HL-60 (cell line): ENCODE results near the gene AGTRAP.

Experiments
- DNase-seq, 2 experiments: peaks; one replicate each; pipeline ENCODE4 v3.0.0-alpha.2; 2010 to 2020; ENCODE audit warnings: low read depth in 1 of 2, low spot score in 1 of 2
- H3K27ac ChIP-seq: fragments of 250-450 bp; sonication (Bioruptor Pico); replicated peaks from 2 replicates; pipeline ENCODE4 v1.5.1; 2020; ENCODE audit warnings: mild to moderate bottlenecking, moderate library complexity
- H3K27me3 ChIP-seq: fragments of 250-450 bp; sonication (Bioruptor Pico); 2 replicates; pipeline ENCODE4 v1.5.1; 2021; ENCODE audit warnings: mild to moderate bottlenecking, moderate library complexity; ENCODE audit not compliant: insufficient read depth, poor library complexity, severe bottlenecking
- H3K4me3 ChIP-seq: replicated peaks from 2 replicates; pipeline ENCODE4 v1.5.1; 2011; ENCODE audit warnings: mild to moderate bottlenecking, control low read depth, low read length; ENCODE audit not compliant: insufficient read depth
- GABPA ChIP-seq: IDR thresholded peaks from 2 replicates; pipeline ENCODE4 v1.6.1; 2012; ENCODE audit warnings: low read depth
- POLR2AphosphoS5 ChIP-seq: IDR thresholded peaks from 2 replicates; pipeline ENCODE4 v1.6.1; 2012; ENCODE audit warnings: low read depth
- SPI1 ChIP-seq: IDR thresholded peaks from 2 replicates; pipeline ENCODE4 v1.6.1; 2012; ENCODE audit warnings: low read depth, mild to moderate bottlenecking, borderline replicate concordance
- TF ChIP-seq, protein P1 (sequence below): IDR thresholded peaks from one replicate; pipeline ENCODE4 v1.5.1; 2011; ENCODE audit warnings: low read length, control low read depth, inconsistent platforms; ENCODE audit not compliant: insufficient read depth
- TF ChIP-seq, protein P2 (sequence below): IDR thresholded peaks from 2 replicates; pipeline ENCODE4 v1.6.1; 2012; ENCODE audit warnings: low read depth; ENCODE audit not compliant: insufficient replicate concordance

AGTRAP gene

GRCh38 chr1:11784993-11785769 is 49.2 kb downstream of the AGTRAP start:
- peak in 1 of 2 experiments; percentile 40 for DNase-seq
- TF ChIP-seq, protein P1, sequence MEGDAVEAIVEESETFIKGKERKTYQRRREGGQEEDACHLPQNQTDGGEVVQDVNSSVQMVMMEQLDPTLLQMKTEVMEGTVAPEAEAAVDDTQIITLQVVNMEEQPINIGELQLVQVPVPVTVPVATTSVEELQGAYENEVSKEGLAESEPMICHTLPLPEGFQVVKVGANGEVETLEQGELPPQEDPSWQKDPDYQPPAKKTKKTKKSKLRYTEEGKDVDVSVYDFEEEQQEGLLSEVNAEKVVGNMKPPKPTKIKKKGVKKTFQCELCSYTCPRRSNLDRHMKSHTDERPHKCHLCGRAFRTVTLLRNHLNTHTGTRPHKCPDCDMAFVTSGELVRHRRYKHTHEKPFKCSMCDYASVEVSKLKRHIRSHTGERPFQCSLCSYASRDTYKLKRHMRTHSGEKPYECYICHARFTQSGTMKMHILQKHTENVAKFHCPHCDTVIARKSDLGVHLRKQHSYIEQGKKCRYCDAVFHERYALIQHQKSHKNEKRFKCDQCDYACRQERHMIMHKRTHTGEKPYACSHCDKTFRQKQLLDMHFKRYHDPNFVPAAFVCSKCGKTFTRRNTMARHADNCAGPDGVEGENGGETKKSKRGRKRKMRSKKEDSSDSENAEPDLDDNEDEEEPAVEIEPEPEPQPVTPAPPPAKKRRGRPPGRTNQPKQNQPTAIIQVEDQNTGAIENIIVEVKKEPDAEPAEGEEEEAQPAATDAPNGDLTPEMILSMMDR: peak; percentile 54
- no peak for TF ChIP-seq SPI1
- TF ChIP-seq GABPA: no peak
- TF ChIP-seq, protein P2, sequence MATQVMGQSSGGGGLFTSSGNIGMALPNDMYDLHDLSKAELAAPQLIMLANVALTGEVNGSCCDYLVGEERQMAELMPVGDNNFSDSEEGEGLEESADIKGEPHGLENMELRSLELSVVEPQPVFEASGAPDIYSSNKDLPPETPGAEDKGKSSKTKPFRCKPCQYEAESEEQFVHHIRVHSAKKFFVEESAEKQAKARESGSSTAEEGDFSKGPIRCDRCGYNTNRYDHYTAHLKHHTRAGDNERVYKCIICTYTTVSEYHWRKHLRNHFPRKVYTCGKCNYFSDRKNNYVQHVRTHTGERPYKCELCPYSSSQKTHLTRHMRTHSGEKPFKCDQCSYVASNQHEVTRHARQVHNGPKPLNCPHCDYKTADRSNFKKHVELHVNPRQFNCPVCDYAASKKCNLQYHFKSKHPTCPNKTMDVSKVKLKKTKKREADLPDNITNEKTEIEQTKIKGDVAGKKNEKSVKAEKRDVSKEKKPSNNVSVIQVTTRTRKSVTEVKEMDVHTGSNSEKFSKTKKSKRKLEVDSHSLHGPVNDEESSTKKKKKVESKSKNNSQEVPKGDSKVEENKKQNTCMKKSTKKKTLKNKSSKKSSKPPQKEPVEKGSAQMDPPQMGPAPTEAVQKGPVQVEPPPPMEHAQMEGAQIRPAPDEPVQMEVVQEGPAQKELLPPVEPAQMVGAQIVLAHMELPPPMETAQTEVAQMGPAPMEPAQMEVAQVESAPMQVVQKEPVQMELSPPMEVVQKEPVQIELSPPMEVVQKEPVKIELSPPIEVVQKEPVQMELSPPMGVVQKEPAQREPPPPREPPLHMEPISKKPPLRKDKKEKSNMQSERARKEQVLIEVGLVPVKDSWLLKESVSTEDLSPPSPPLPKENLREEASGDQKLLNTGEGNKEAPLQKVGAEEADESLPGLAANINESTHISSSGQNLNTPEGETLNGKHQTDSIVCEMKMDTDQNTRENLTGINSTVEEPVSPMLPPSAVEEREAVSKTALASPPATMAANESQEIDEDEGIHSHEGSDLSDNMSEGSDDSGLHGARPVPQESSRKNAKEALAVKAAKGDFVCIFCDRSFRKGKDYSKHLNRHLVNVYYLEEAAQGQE: no peak
- no peak overlapping the region for H3K4me3 ChIP-seq
- H3K27me3 ChIP-seq: no peaks in the 10 kb centered on the region
- no peak overlapping the region for H3K27ac ChIP-seq

DNA sequence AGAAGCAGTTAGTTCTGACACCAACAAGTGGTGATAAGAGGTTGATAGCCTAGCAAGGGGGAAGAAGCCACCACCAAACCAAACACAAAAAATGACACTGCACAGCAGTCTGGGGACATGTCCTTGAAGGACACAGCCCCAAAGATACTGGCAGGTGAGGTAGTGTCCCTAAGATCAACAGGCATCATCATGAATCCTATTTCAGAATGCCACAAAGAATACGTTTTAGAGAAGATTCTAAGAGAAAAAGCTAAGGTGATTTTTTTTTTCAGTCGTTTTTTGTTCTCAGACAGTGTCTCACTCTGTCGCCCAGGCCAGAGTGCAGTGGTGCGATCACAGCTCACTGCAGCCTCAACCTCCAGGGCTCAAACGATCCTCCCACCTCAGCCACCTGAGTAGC is 50.2 kb downstream of the AGTRAP start:
- Histone ChIP-seq H3K27me3 (no peaks in the 10 kb centered on the region), H3K27ac (no peak overlapping the region), H3K4me3 (no peak overlapping the region)
- no peak for DNase-seq
- TF ChIP-seq POLR2AphosphoS5: no peak
- no peak for TF ChIP-seq GABPA
- TF ChIP-seq, protein P1: no peak
- TF ChIP-seq, protein P2: no peak
- no peak for TF ChIP-seq SPI1

GRCh38 chr1:11787251-11787803 is 51.4 kb downstream of the AGTRAP start:
- H3K27ac ChIP-seq: no peak overlapping the region
- no peaks in the 10 kb centered on the region for H3K27me3 ChIP-seq
- TF ChIP-seq GABPA (no peak), SPI1 (no peak), POLR2AphosphoS5 (no peak)
- TF ChIP-seq, protein P2: no peak
- no peak overlapping the region for H3K4me3 ChIP-seq
- DNase-seq: no peak
